Immature natural killer cell (primary cell): ENCODE results near the gene VSIG10. TPM values are rescaled to one million over a fixed set of nuclear protein-coding genes. Genes with fewer than 3 reads are reported as not detected.
A peak's percentile ranks its signal among the peaks of the same experiment; 100 is the strongest.
"Not testable (repeated sequence)": the region's sequence is repeated elsewhere in the genome, so short reads cannot be mapped to it uniquely, and the experiment has no call there.

Experiments
- DNase-seq, 3 donors: peaks; one replicate each; pipeline ENCODE4 v3.0.0; 2022; ENCODE audit warnings: mixed read lengths in 1 of 3
- H3K27ac Mint-ChIP-seq, 6 donors: one replicate each; pipeline ENCODE4 v1.8.0; 2020; ENCODE audit warnings: mixed read lengths in 6 of 6, mild to moderate bottlenecking in 5 of 6, inconsistent platforms in 4 of 6, moderate library complexity in 3 of 6
- H3K27me3 Mint-ChIP-seq, 3 donors: one replicate each; pipeline ENCODE4 v1.8.0; 2020 to 2021; ENCODE audit warnings: low read depth in 3 of 3, mild to moderate bottlenecking in 3 of 3, mixed read lengths in 3 of 3, moderate library complexity in 3 of 3, inconsistent platforms in 1 of 3
- H3K36me3 Mint-ChIP-seq, 3 donors: one replicate each; pipeline ENCODE4 v1.8.0; 2020; ENCODE audit warnings: mixed read lengths in 3 of 3, inconsistent platforms in 2 of 3, mild to moderate bottlenecking in 2 of 3
- H3K4me1 Mint-ChIP-seq, 2 donors: one replicate each; pipeline ENCODE4 v1.8.0; 2020; ENCODE audit warnings: inconsistent platforms in 2 of 2, mild to moderate bottlenecking in 2 of 2, mixed read lengths in 2 of 2, moderate library complexity in 1 of 2
- H3K4me3 Mint-ChIP-seq, 5 donors: one replicate each; pipeline ENCODE4 v1.8.0; 2020; ENCODE audit warnings: mild to moderate bottlenecking in 5 of 5, mixed read lengths in 5 of 5, inconsistent platforms in 3 of 5, moderate library complexity in 3 of 5
- H3K9me3 Mint-ChIP-seq, 6 donors: one replicate each; pipeline ENCODE4 v1.8.0; 2020; ENCODE audit warnings: mild to moderate bottlenecking in 6 of 6, mixed read lengths in 6 of 6, inconsistent platforms in 4 of 6, moderate library complexity in 3 of 6
- polyA plus RNA-seq, 3 donors: library from polyadenylated mRNA; unstranded; fragments of 300-500 nt; fragmentation: Illumina TruSeq; gene quantifications; one replicate each; pipeline ENCODE4 v1.2.3, GENCODE V29; 2021

The VSIG10 gene, protein sequence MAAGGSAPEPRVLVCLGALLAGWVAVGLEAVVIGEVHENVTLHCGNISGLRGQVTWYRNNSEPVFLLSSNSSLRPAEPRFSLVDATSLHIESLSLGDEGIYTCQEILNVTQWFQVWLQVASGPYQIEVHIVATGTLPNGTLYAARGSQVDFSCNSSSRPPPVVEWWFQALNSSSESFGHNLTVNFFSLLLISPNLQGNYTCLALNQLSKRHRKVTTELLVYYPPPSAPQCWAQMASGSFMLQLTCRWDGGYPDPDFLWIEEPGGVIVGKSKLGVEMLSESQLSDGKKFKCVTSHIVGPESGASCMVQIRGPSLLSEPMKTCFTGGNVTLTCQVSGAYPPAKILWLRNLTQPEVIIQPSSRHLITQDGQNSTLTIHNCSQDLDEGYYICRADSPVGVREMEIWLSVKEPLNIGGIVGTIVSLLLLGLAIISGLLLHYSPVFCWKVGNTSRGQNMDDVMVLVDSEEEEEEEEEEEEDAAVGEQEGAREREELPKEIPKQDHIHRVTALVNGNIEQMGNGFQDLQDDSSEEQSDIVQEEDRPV
- polyA plus RNA-seq, result 1 to 10 TPM in 2 of 3 donors, under 1 TPM in 1; 0.24 to 1.6 (median 1.0) TPM

DNA sequence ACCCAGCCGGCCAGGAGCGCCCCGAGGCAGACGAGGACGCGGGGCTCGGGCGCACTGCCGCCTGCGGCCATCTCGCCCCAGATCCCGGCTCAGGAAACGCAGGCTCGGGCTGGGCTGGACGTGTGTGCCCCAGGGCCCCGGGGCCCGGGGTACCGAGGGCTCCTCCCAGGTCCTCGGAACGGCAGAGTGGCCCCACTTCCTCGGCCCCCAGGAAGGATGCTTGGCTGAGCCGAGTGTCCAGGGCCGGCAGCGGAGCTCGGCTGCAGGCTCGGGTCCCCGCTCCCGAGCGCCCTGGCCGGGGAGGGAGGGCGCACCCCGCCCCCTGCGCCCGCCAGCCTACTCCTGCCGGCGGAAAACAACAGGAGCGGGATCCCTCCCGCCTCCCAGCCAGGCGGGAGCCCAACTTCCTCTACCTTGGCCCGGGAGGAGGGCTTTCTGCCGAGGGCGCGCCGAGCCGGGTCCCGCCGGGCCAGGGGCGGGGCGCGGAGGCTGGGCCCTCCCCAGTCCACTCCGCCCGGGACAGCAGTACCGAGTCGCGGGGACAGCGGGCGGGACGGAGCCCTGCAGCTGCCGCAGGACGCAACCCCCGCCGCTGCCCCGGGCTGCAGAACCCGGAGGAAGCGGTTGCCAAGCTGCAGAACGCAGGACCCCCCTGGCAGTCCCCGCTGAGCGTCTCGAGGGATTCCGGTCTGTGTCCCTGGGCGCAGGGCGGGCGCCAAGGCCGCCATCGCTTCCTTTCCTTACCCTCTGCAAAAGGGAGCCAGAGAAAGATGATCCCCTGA is at the start of gene VSIG10:
Gene VSIG10 (minus strand): TSS at position 411 of the 782 bp plus-strand sequence. CDS start 340 bp downstream, at position 71.
- DNase-seq, result peak in 1 of 3 donors; percentile 7

DNA sequence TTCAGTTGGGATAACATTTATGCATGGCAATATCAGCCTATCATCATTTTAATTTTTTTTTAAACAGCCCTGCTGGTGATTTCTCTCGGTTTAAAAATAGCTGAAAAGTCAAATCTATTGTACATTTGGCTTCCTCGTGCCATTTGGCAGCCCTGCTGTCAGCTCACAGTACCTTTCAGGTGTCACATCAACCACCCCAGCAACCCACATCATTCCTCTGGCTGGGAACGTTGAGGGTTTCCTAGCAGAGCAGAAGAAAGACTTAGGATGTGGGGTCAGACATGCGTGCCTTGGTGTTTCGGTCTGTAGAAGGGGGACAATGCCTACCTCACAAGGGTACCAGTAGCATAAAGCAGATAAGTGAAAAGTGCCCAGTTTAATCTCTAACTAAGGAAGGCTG is 47.9 kb upstream of the VSIG10 start:
- Mint-ChIP-seq H3K27me3 (peaks cover 9 to 14% (median 10%) of the 10 kb centered on the region in 3 donors), H3K36me3 (peaks cover 9 to 25% (median 18%) of the 10 kb centered on the region in 3 donors), H3K4me1 (peaks cover 0 to 2% of the 10 kb centered on the region in 2 donors), H3K9me3 (no peaks in the 10 kb centered on the region), H3K4me3 (no peak overlapping the region), H3K27ac (peak overlapping the region in 3 of 6 donors; percentile 12 to 77 (median 40))
- no peak for DNase-seq

More for the DNA sequence above, at the start of gene VSIG10:
- H3K4me1 Mint-ChIP-seq, result peaks cover 7 to 16% of the 10 kb centered on the region in 2 donors
- peaks cover 7 to 16% (median 9%) of the 10 kb centered on the region in 3 donors for H3K27me3 Mint-ChIP-seq
- H3K27ac Mint-ChIP-seq, result no peak within 1 kb of the TSS
- peak within 1 kb of the TSS; percentile 81 to 88 (median 87) for H3K4me3 Mint-ChIP-seq
- no peaks in the 10 kb centered on the region for H3K9me3 Mint-ChIP-seq
- H3K36me3 Mint-ChIP-seq, result no peaks in the 10 kb centered on the region

DNA sequence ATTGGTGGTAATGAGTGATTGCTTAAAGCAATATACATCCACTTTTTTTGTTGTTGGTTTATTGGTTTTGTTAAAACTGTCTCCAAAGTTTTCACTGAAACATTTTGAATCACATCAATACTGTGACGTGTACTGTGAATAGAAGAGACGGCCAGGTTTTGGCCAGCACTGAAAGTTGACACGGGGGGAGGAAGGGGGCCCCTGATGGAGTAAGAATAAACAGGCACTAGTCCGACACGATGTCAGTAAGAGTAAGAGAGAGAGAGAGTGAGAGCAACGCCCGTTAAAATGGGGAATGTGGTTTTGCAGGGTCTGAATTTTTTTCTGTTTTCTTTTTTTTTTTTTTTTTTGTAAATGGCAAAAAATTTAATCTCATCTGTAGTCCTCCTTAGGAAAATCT is 46.8 kb upstream of the VSIG10 start:
- Mint-ChIP-seq H3K27ac (peak overlapping the region in 1 of 6 donors; percentile 44), H3K36me3 (peaks cover 12 to 25% (median 18%) of the 10 kb centered on the region in 3 donors), H3K4me3 (no peak overlapping the region), H3K27me3 (peaks cover 9 to 17% (median 10%) of the 10 kb centered on the region in 3 donors), H3K4me1 (peaks cover 0 to 2% of the 10 kb centered on the region in 2 donors), H3K9me3 (no peaks in the 10 kb centered on the region)
- no peak for DNase-seq

DNA sequence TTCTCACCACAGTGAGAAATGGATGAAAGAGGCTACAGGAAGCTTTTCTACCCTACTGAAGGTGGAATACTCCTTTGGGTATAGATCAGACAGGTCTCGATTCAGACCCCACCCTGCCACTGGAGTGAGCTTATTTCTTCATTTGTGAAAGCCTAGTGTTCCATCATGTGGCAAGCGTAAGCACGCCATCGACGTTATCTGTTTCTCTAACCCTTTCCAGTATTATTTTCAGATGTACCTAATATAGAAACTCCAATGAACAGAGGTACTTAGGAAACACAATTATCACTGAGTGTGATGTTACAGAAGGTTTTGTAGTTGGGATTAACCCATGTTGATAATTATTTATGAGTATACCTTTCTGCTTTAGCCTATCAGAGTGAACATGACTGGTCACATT is 44.5 kb upstream of the VSIG10 start:
- peak overlapping the region in 3 of 6 donors; percentile 24 to 43 (median 28) for H3K27ac Mint-ChIP-seq
- no peaks in the 10 kb centered on the region for H3K9me3 Mint-ChIP-seq
- H3K36me3 Mint-ChIP-seq, result peaks cover 17 to 26% (median 26%) of the 10 kb centered on the region in 3 donors
- no peak for DNase-seq
- no peak overlapping the region for H3K4me3 Mint-ChIP-seq
- peaks cover 9 to 23% (median 12%) of the 10 kb centered on the region in 3 donors for H3K27me3 Mint-ChIP-seq
- peaks cover 0 to 2% of the 10 kb centered on the region in 2 donors for H3K4me1 Mint-ChIP-seq

DNA sequence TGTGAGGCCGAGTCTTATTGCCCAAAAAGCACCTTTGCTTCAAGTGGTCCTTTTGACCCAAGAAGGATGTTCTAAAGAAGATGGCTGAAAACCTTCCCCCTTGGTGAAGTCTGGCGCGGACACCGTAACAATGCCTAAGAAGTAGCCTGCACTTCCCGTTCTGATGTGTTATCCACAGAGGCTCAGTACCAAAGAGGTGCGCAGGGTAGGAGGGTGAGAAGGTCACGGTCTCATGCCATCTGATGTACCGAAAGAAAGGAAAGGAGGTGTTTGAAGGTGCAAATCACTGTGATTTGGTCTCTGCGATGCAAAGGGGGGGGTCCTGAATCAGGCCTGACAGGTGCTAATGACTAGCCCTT is 42.0 kb upstream of the VSIG10 start:
- Mint-ChIP-seq H3K4me3 (no peak overlapping the region), H3K27ac (peak overlapping the region in 2 of 6 donors; percentile 18 to 39), H3K36me3 (peaks cover 17 to 25% (median 25%) of the 10 kb centered on the region in 3 donors), H3K9me3 (no peaks in the 10 kb centered on the region), H3K27me3 (peaks cover 7 to 14% (median 12%) of the 10 kb centered on the region in 3 donors), H3K4me1 (no peaks in the 10 kb centered on the region)
- DNase-seq, result no peak

DNA sequence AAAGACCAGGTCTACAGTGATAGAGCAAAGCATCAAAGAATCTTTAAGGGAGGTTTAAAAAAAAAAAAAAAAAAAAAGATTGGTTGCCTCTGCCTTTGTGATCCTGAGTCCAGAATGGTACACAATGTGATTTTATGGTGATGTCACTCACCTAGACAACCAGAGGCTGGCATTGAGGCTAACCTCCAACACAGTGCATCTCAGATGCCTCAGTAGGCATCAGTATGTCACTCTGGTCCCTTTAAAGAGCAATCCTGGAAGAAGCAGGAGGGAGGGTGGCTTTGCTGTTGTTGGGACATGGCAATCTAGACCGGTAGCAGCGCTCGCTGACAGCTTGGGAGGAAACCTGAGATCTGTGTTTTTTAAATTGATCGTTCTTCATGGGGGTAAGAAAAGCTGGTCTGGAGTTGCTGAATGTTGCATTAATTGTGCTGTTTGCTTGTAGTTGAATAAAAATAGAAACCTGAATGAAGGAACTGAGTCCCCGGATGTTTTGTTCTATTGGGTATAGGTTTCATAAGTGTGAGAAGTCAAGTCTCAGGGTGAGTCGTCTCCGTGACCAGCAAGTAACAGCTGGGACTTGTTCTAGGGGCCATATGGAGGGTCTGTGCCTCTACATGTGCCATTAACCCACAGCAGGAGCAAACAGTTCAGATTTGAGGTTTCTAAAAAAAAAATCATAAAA is 41.4 kb upstream of the VSIG10 start:
- H3K27me3 Mint-ChIP-seq, result peaks cover 7 to 14% (median 12%) of the 10 kb centered on the region in 3 donors
- H3K4me3 Mint-ChIP-seq, result no peak overlapping the region
- H3K9me3 Mint-ChIP-seq, result no peaks in the 10 kb centered on the region
- H3K4me1 Mint-ChIP-seq, result no peaks in the 10 kb centered on the region
- peak overlapping the region in 3 of 6 donors; percentile 14 to 57 (median 39) for H3K27ac Mint-ChIP-seq
- peaks cover 17 to 25% (median 23%) of the 10 kb centered on the region in 3 donors for H3K36me3 Mint-ChIP-seq
- DNase-seq, result no peak

DNA sequence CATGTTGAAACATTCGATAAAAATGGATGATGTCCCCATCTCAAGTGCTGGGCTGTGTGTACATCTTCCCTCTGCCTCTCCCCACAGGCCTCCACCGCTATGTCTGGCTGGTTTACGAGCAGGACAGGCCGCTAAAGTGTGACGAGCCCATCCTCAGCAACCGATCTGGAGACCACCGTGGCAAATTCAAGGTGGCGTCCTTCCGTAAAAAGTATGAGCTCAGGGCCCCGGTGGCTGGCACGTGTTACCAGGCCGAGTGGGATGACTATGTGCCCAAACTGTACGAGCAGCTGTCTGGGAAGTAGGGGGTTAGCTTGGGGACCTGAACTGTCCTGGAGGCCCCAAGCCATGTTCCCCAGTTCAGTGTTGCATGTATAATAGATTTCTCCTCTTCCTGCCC is 40.7 kb upstream of the VSIG10 start:
- no peaks in the 10 kb centered on the region for H3K9me3 Mint-ChIP-seq
- H3K27ac Mint-ChIP-seq, result peak overlapping the region in 2 of 6 donors; percentile 1 to 39
- H3K4me1 Mint-ChIP-seq, result no peaks in the 10 kb centered on the region
- H3K36me3 Mint-ChIP-seq, result peaks cover 17 to 25% (median 25%) of the 10 kb centered on the region in 3 donors
- H3K4me3 Mint-ChIP-seq, result no peak overlapping the region
- no peak for DNase-seq
- H3K27me3 Mint-ChIP-seq, result peaks cover 7 to 14% (median 12%) of the 10 kb centered on the region in 3 donors

DNA sequence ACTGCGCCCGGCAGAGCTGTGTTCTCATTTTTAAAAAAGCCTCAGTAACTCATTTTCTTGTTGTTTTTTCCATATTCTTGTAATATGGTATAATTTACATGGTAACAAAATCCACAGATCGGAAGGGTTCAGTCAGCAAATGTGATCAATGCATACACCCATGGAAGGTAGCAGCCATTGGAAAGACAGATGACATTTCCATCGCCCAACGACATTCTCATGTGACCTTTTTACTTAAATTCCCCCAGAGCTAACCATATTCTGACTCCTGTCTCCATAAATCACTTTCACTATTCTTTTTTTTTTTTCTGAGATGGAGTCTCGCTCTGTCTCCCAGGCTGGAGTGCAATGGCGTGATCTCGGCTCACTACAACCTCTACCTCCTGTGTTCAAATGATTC is 37.0 kb upstream of the VSIG10 start:
- Mint-ChIP-seq H3K4me3 (no peak overlapping the region), H3K36me3 (peaks cover 10 to 28% (median 18%) of the 10 kb centered on the region in 3 donors)

DNA sequence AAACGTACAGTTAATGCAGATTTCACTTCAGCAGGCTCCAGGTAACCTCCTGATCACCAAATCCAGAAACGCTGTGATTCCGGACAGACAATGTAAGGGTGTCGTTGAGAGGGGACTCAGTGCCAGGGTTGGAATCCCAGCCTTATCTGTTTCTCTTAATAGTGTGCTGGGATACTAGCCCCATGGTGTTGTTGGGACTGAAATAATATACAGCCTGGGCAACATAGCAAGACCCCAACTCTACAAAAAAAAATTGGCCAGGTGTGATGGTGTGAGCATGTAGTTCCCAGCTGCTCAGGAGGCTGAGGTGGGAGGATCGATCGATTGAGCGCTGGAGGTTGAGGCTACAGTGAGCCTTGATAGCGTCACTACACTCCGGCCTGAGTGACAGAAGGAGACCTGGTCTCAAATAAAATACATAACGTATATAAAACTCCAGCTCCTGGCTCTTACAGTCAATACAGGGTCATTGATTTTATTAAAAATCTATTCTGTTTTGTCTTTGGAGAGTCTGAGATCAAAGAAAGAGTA is 33.4 kb upstream of the VSIG10 start:
- peak overlapping the region; percentile 81 to 97 (median 91) for H3K4me3 Mint-ChIP-seq
- H3K4me1 Mint-ChIP-seq, result peaks cover 18 to 28% of the 10 kb centered on the region in 2 donors
- H3K36me3 Mint-ChIP-seq, result peaks cover 2 to 17% (median 14%) of the 10 kb centered on the region in 3 donors
- peaks cover 0 to 6% (median 5%) of the 10 kb centered on the region in 3 donors for H3K27me3 Mint-ChIP-seq
- no peak for DNase-seq
- H3K27ac Mint-ChIP-seq, result peak overlapping the region in 4 of 6 donors; percentile 31 to 80 (median 53)
- H3K9me3 Mint-ChIP-seq, result no peaks in the 10 kb centered on the region

More for the DNA sequence above, 37.0 kb upstream of the VSIG10 start:
- DNase-seq, result no peak
- peaks cover 10 to 17% of the 10 kb centered on the region in 2 donors for H3K4me1 Mint-ChIP-seq
- peaks cover 2 to 10% (median 5%) of the 10 kb centered on the region in 3 donors for H3K27me3 Mint-ChIP-seq
- no peaks in the 10 kb centered on the region for H3K9me3 Mint-ChIP-seq
- H3K27ac Mint-ChIP-seq, result no peak overlapping the region

DNA sequence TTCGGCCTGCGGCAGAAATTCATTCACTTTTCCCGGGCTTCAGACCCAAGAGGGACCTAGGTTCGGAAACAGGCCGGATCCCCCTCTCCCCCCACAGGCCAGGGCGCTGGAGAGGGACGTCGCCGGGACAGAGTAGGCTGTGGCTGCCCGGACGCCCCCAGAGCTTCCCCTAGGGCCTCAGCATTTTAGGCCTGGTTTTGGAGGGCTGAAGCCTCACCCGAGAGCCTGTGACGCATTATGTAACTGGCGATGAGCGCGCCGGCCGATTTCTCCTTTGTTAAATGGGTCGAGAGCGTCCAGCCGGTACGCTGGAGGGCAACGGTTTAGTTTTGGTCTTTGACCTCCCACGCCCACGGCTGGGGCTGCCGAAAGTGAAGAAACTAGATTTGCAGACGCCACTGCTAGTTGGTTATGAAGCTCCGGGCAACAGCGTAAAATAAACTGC is 32.8 kb upstream of the VSIG10 start:
- H3K9me3 Mint-ChIP-seq, result no peaks in the 10 kb centered on the region
- H3K36me3 Mint-ChIP-seq, result peaks cover 0 to 14% (median 11%) of the 10 kb centered on the region in 3 donors
- H3K4me1 Mint-ChIP-seq, result peaks cover 18 to 28% of the 10 kb centered on the region in 2 donors
- DNase-seq, result peak; percentile 9 to 25 (median 16)
- peaks cover 0 to 6% (median 5%) of the 10 kb centered on the region in 3 donors for H3K27me3 Mint-ChIP-seq
- peak overlapping the region; percentile 81 to 97 (median 91) for H3K4me3 Mint-ChIP-seq
- H3K27ac Mint-ChIP-seq, result peak overlapping the region in 4 of 6 donors; percentile 38 to 80 (median 68)

DNA sequence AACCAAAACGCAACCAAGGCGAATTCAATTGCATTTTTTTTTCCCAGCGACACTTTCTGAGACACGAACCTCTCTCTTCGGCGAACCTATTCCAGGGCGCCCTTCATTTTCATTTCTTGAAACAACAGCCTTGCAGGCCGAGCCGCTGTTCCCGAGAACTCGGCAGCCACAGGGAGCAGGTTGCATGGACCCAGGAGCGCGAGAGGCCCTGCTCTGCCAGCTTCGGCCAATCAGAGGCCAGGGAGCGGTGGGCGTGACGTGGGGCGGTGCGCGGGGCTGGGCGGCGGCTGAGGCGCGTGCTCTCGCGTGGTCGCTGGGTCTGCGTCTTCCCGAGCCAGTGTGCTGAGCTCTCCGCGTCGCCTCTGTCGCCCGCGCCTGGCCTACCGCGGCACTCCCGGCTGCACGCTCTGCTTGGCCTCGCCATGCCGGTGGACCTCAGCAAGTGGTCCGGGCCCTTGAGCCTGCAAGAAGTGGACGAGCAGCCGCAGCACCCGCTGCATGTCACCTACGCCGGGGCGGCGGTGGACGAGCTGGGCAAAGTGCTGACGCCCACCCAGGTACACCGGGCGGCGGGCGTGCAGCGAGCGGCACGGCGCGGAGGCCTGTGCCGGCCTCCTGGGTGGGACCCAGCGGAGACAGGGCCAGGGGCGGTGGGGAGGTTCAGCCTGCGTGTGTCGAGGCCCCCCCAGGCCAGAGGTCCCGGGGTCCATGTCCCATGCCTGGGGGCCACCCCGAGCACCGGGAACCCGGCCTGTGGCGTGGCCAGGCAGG is 32.2 kb upstream of the VSIG10 start, which contains the start of gene PEBP1:
Gene PEBP1 (plus strand): TSS at position 337 of the 771 bp plus-strand sequence. CDS start 86 bp downstream, at position 423.
- Mint-ChIP-seq H3K36me3 (peaks cover 0 to 11% (median 11%) of the 10 kb centered on the region in 3 donors), H3K4me3 (peak within 1 kb of the TSS; percentile 91 to 99 (median 97)), H3K4me1 (peaks cover 18 to 28% of the 10 kb centered on the region in 2 donors)

DNA sequence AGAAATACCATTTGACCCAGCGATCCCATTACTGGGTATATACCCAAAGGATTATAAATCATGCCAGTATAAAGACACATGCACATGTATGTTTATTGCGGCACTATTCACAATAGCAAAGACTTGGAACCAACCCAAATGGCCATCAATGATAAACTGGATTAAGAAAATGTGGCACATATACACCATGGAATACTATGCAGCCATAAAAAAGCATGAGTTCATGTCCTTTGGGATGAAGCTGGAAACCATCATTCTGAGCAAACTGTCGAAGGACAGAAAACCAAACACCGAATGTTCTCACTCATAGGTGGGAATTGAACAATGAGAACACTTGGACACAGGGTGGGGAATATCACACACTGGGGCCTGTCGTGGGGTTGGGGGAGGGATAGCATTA is 25.6 kb upstream of the VSIG10 start:
- H3K9me3 Mint-ChIP-seq, H3K36me3 Mint-ChIP-seq, H3K4me3 Mint-ChIP-seq, DNase-seq, H3K27ac Mint-ChIP-seq, H3K4me1 Mint-ChIP-seq, H3K27me3 Mint-ChIP-seq: not testable (repeated sequence)

More for the DNA sequence above, 32.2 kb upstream of the VSIG10 start, which contains the start of gene PEBP1:
- Mint-ChIP-seq H3K27ac (peak within 1 kb of the TSS; percentile 71 to 83 (median 80)), H3K9me3 (no peaks in the 10 kb centered on the region), H3K27me3 (peaks cover 0 to 6% (median 5%) of the 10 kb centered on the region in 3 donors)
- DNase-seq, result peak; percentile 86 to 88 (median 88)
